Ishikawa (cell line): Measurements from ENCODE around the gene ALMS1.

Source experiments
- CEBPB ChIP-seq: IDR thresholded peaks from 2 replicates; pipeline ENCODE4 v1.6.1; 2012
- CREB1 ChIP-seq: IDR thresholded peaks from 2 replicates; pipeline ENCODE4 v1.6.1; 2012; ENCODE audit warnings: low read depth
- EGR1 ChIP-seq: IDR thresholded peaks from 2 replicates; pipeline ENCODE4 v1.6.1; 2012
- EP300 ChIP-seq: IDR thresholded peaks from 2 replicates; pipeline ENCODE4 v1.6.1; 2012; ENCODE audit warnings: borderline replicate concordance
- FOXM1 ChIP-seq: IDR thresholded peaks from 2 replicates; pipeline ENCODE4 v1.6.1; 2012; ENCODE audit warnings: low read depth, borderline replicate concordance
- MAX ChIP-seq: IDR thresholded peaks from 2 replicates; pipeline ENCODE4 v1.6.1; 2012
- RAD21 ChIP-seq: IDR thresholded peaks from 2 replicates; pipeline ENCODE4 v1.6.1; 2012; ENCODE audit warnings: low read depth
- REST ChIP-seq: IDR thresholded peaks from 2 replicates; pipeline ENCODE4 v1.6.1; 2012; ENCODE audit warnings: low read depth, mild to moderate bottlenecking
- YY1 ChIP-seq: IDR thresholded peaks from 2 replicates; pipeline ENCODE4 v1.6.1; 2012; ENCODE audit warnings: low read depth
- ZBTB7A ChIP-seq: IDR thresholded peaks from 2 replicates; pipeline ENCODE4 v1.6.1; 2012; ENCODE audit warnings: low read depth
- TF ChIP-seq, protein P1 (sequence below): IDR thresholded peaks from 2 replicates; pipeline ENCODE4 v1.6.1; 2012

- TF ChIP-seq YY1 (no peak), EP300 (no peak), EGR1 (no peak), ZBTB7A (no peak), CEBPB (no peak), FOXM1 (no peak), CREB1 (no peak), REST (no peak), RAD21 (no peak), MAX (no peak)
- TF ChIP-seq, protein P1, sequence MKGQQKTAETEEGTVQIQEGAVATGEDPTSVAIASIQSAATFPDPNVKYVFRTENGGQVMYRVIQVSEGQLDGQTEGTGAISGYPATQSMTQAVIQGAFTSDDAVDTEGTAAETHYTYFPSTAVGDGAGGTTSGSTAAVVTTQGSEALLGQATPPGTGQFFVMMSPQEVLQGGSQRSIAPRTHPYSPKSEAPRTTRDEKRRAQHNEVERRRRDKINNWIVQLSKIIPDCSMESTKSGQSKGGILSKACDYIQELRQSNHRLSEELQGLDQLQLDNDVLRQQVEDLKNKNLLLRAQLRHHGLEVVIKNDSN = no peak
Observed at GRCh38 chr2:73654175-73654574, 268.5 kb downstream of the ALMS1 start.
